ENCODE measurements around the gene GNA12.

Gene GNA12, protein sequence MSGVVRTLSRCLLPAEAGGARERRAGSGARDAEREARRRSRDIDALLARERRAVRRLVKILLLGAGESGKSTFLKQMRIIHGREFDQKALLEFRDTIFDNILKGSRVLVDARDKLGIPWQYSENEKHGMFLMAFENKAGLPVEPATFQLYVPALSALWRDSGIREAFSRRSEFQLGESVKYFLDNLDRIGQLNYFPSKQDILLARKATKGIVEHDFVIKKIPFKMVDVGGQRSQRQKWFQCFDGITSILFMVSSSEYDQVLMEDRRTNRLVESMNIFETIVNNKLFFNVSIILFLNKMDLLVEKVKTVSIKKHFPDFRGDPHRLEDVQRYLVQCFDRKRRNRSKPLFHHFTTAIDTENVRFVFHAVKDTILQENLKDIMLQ

DNA sequence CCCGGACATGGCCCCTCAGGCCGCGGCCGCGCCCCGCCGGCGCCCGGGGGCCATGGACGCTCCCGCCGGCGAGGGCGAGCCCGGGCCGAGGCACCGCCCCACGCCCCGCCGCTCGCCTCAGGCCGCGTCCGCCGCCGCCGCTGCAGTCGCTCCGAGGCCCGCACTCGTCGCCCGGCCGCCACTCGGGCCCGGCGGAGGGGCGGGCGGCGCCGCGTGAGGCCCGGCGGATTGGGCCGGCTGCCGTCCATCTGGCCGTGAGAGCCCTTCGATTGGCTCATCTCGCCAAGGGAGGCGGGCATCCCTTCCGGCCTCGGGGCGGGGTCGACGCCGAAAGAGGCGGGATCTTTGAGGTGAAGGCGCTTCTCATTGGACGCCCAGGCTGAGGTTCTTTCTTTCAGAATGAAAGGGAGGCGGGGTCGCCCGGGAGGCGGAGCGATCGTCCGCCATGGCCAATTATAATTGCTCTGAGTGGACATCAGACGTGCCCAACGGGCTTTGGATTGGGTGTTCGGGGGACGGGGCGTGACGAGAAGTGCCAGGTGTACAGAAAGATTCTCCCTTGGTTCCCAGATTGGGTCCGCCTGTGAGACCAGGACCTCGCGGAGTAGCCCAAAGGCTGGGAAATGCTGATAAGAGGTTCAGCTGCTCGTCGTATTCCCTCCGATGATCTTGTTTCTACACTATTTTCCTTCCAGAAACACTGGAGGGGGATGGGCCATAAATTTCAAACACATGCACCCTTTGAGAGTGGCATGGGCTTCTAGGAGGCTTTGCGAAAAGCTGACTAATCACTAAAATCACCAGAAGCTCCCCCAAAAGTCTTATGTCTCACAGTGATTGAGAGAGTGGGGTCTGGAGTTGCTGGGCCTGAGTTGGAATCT is at the start of gene GNA12:
Gene GNA12 (minus strand): TSS at position 156 of the 881 bp plus-strand sequence. CDS start 147 bp downstream, at position 9.
- peak; percentile 97 for DNase-seq

DNA sequence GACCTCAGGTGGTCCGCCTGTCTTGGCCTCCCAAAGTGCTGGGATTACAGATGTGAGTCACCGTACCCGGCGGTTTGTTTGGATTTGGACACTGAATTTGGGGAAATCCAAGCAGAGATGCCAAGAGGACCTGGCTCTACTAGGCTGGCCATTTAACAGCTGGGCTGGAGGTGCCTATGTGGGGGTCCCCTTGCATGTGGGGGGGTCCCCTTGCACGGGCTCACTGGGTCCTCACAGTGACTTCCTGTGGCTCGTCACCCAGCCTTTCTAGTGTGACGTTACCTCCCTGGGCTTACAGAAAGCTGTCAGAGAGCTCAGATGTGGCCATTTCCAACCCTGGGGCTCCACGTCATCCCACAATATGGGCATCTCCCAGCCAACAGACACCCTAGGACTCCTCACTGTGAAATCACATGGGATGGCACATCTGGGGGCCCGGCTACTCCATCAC is 49.3 kb upstream of the GNA12 start:
- DNase-seq = no peak

DNA sequence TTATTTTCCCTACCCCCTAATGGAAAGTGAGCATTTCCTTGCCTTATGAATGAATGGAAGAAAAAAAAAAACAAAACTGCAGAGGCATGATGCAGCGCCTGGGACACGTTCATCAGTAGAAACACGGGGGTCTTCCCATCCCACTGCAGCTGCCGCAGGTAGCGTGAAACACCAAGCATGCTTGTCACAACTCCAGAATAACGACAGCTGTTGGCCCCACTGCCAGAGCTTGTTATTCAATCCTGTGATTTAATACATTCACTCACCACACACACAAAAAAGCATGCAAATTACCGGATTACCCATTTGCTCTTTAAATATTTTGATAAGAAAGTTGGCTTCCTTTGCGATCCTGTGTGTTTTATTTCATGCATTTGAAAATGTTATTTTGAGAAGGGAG is 48.4 kb upstream of the GNA12 start:
- DNase-seq = no peak

DNA sequence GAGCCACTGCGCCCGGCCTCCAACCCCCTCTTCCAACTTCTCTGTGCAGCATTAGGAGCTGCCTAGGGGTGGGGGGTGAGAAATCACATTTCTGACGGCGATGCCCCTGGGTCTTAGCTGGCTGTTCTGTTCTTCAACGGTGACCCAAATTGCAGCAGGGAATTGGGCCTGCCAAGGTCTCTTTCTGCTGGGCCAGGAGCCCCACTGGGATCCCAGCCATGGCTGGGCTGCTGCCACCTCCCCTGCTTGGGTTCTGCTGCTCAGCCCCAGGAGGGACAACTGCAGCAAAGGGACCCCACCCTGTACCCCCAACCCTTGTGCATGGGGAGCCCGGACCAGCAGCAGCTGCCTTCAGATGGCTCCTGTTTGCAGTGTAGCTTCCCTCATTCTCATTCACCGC is 43.7 kb upstream of the GNA12 start:
- DNase-seq = no peak

DNA sequence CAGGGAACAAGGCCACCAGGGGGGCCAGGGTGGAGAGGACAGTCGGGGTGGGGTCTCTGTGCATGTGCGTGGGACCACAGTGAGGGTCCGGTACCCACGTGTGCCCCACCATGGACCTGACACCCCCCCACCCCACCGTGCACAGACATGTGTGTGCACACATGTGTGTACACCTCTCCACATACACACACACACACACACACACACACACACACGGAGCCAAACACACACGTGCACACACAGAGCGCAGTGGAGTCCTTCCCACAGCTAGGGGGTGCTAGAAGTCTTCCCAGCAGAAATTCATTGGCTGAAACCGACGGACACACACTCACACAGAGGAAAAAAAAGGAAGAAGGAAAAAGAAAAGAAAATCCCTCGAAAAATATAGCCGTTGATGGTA is 42.8 kb upstream of the GNA12 start:
- DNase-seq = peak; percentile 7

DNA sequence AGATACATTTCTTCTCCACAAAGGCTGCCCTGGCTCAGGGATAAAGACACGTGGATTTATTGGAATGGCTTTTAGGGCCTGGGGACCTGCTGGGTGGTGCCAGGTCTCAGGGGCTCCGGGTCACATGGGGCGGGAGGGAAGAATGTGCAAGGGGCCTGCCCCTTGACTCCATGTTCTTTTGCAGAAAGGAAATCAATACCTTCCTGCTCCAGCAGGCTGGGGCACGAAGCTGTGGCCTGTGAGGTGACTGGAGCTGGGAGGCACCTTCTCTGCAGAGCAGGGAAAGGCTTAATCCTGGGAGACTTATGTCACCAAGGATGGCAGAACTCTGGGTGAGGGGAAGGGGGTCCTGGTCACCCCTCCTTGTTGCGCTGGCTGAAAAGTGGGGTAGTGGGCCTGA is 42.3 kb upstream of the GNA12 start:
- no peak for DNase-seq

DNA sequence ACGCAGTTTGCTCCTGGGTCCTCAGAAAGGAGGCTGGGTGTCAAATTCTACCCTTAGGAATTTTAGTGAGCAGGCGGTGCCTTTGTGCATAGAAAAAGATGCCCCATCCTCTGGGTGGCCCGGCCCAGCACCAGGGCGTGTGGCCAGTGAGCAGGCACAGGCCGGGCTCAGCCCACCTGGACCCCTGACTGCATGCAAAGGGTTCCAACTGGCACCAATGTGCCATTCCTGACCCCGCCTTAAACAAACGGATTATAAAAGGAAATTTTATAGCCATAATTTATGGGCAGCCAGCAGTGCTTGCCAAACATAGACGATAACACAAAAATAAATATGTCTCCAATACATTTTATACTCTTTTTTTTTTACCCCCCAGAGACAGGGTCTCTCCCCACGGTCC is 40.1 kb upstream of the GNA12 start:
- DNase-seq = no peak

DNA sequence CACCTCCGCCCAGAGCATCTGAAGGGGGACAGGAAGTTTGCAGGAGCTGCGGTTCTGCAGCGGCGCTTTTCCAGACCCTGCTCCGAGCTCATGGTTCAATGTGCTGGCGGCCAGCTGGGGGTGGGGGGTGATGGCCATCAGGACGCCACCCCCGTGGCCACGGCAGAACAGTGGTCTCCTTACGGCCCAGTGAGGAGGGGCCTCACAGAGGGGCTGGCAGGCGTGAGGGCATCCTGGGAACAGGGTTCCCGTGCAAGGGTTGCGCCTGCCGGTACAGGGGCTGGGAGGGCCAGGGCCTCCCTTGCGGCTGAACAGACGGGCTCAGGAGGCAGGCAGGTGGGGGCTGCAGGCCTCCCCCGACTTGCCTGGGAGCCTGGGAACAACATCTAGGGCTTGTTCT is 39.0 kb upstream of the GNA12 start:
- no peak for DNase-seq

DNA sequence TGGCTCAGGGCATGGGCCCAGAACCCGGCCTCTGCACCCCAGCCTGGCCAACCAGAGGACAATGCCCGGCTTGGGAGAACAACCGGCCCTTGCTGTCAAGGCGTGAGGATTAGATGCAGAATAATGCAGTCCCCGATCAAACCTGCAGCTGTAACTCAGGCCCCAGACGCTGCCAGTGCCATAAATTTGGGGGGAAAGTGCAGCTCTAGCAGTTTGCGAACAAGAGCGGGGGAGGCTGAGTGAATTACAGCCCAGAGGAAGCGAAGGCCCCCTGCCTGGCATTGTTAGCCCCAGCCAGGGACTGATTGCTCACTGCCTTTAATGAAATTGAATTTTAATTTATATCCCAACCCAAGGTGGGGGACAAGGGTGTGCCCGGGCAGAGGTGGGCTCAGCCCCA is 38.0 kb upstream of the GNA12 start:
- no peak for DNase-seq

DNA sequence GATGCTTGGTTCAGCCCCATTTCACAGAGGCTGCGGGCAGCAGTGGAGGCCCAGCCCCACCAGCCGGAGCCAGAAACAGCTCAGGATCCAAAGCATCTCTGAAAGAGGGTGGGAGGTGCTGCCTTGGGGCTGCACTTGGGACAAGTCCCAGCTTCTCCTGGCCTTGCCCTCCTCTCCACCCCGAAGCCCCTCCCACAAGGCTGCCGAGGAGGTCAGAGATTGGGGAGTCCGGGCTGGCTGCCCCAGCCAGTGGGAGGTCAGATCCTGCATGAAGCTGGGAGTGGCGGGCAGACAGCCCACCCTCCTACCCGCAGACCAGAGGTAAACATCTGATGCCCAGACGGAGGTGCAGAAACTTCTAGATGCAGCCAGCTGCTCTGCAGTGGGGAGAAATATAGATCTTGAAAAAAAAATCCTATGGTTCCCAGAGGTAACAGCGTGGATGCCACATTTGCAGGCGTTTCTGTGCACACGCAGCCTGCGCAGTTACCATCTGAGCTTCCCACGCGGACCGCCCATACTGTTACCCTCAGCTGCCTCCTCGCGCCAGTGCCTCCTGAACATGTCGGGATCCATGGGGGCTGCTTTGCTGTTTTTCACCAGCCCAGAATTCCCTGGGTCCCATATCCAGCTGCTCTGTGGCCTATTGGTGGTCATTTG is 36.9 kb upstream of the GNA12 start:
- no peak for DNase-seq

DNA sequence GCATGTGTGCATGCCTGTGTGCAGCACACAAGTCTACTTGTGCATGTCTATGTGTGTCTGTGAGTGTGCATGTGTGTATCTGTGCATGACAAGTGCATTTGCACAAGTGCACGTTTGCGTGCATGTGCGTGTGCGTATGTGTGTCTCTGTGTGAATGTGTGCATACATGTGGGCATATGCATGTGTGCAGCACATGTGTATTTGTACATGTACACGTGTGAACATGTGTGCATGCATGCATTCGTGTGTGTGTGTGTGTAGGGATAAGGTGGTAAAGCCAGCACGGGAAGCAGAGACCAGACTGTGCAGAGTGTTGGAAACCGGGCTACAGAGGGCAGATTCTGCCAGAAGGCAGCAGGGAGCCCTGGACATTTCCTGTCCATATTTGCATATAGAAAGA is 35.9 kb upstream of the GNA12 start:
- no peak for DNase-seq

DNA sequence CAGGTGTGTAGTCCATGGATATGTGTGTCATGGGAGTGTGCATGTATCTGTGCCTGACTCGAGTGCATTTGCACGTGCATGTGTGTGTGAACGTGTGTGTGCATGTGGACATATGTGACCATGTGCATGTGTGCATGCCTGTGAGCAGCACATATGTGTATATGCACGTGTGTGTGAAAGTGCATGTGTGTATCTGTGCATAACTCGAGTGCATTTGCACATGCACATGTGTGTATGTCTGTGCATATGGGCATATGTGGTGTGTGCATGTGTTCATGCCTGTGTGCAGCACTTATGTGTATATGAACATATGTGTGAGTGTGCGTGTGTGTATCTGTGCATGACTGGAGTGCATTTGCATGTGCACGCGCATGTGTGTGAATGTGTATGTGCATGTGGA is 35.2 kb upstream of the GNA12 start:
- no peak for DNase-seq

DNA sequence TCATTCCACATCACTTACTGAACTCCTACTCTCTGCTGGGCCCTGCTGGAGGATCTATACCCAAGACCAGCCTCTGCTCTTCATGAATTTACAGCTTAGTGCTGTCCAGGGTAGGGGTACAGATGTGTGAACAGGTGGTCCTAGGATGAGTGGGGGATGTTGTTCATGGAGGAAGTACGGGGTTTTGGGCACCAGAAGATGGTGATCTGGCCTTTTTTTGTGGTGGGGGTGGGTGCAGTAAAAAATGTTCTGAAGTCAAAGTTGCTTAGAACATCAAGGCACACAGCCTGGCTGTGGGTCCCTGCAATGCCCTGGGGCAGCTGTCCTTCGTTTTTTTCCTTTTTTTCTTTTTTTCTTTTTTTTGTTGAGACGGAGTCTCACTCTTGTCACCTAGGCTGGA is 34.2 kb upstream of the GNA12 start:
- DNase-seq = no peak

DNA sequence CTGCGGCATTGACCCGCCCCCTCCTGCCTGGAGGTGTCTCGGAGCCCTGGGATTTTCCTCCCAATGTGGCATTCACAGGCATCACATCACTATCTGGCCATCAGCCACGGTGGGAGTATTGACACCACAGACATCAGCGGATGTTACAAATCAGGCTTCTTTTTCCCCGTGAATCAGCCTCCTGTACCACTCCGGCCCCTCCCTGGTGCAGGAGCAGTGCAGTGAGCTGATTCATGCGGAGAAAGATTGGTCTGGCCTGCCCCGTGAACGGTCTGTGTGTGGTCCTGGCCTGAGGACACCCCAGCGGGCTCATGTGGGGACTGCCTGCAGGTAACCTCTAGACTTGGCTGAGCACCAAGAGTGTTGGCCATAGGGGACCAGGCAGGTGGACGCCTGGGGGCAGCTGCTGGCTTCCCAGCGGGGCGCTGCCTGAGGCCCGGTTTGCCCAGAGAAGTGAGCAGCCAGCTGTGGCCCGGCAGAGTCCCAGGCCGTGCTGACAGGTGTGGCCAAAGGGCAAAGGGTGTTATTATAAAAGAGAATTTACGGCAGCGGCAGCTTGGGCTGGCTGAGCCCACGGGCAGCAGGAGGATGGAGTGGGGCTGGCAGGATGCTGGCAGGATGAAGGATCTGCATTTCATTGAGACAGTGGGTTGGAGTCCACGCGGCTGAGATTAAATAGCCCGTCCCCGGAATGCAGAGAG is 32.1 kb upstream of the GNA12 start:
- no peak for DNase-seq

DNA sequence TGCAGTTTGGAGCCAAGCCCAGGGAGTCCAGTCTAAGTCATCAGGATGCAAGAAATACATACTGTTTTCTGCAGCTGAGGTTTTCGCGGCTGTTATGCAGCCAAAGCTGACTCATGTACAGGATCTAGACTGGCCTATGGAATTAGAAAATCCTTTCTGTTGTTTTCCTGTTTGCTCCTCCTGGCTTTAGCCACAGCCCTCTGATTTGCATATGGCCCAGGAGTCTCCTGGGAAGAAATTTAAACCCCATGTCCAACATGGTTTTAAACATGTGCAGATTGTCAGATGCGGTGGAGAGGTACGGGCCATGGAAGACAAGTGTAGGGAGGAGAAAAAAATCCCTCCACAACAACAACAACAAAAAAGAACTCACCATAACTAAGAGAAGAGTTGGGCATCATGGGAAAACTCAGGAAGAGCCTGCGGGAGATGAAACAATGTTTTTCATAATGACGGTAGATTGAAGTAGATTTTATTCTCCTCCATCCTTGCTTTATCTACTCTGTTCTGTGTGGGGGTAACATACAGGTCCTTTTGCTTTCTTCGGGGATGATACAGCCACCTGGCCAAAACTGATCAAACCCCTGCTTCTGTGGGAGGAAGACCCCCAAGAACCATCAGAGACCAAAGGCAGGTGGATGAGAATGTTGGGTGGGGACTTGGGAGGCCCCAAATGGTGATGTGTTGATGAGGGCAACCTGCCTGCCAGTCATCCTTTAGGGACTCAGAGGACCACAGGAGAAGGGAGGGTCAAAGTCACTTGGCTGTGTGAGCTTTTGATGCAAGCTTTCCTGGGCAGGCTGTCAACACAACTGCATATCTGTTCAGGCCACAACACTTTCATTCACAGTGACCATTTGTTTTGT is 29.8 kb upstream of the GNA12 start:
- DNase-seq = peak; percentile 44

DNA sequence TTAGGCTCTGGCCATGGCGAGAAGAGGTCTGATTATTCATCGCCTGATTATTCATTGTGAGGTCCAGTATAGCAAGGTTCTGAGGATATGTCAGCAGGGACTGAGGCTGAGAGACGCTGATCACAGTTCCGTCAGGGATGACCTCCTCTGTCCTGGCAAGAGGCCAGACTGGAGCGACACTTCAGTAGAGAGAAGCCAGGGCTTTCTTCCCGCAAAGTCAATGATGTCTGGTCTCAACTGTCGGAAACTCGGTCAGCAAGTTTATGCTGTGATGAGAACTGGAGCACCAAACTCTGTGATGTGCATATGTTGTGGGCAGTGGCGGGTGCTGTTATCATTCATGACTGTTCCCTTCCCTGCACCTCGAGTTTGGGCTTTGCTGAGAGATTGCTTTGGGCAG is 29.0 kb upstream of the GNA12 start:
- DNase-seq = peak; percentile 78

DNA sequence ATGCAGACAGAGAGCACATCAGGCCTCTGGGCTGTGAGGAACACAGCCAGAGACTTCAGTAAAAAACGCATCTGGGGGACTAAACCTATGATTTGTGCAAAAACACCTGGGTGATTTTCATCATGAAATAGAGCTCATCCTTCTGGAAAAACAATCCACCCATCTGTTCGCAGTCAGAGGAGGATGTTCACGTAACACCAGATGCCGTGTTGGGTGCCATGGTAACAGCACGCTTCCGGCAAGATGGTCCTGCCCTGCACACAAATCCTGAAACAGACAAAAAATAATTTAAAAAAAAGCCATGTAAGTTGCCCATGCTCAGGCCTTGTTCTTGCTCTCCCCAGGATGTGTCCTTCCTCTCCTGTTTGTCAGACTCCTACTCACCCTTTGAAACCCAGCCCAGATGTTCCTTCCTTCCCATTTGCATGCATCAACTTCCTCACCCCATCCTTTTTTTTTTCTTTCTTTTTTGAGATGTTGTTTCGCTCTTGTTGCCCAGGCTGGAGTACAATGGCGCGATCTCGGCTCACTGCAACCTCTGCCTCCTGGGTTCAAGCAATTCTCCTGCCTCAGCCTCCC is 28.3 kb upstream of the GNA12 start:
- no peak for DNase-seq

DNA sequence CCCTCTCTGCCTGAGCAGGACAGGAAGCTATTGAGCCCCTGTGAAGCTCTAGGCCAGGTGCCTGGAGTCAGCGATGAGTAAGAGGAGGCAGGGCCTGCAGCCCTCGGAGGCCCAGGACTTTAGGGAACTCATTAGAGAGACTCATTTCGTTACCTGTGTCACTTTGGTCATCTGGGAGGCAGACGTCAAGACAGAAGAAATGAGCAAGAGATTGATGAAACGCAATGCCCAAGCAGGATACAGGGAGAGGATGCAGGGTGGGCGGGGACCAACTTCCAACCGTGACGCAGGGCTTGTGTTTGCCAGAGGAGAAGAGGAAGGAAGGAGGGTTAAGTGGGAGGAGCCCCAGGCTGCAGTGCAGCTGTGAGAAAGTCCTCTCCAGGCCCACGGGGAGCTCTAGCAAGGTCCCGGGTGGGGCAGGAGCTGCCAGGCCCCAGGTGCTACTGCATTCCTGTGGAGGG is 26.4 kb upstream of the GNA12 start:
- no peak for DNase-seq

DNA sequence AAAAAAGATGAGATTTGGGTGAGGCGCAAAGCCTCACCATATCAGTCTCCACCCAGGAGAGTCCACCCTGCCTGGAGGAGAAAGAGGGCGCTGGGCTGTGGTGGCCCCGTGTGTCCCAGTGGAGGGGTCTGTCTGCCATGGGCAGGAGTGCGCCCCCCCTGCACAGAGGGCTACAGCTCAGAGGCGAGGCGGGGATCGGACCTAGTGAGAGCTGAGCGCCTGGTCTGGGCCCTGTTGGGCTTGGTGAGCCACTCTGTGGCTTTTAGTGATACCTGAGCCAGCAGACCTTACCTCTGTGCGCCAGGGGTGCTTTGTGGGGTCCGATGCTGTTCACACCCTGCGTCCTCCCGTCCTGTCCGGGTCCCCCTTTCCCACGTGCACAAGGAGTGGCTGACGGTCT is 25.9 kb upstream of the GNA12 start:
- no peak for DNase-seq

DNA sequence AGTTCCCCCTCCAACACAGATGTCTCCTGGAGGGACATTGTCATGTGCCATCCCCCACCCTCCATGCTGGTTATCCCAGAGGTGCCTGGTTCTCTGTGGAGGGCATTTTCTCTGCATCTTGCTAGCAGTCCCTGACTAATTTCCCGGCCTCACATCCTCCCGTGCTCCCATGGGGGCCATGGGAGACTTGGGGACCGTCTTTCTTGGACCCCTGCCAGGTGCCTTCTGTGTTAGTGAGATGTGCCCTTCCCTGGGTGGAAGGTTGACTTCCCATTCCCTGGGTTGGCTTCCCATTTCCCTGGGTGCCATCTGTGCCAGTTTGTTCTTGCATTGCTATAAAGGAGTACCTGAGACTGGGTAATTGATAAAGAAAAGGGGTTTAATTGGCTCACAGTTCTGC is 22.5 kb upstream of the GNA12 start:
- no peak for DNase-seq

DNA sequence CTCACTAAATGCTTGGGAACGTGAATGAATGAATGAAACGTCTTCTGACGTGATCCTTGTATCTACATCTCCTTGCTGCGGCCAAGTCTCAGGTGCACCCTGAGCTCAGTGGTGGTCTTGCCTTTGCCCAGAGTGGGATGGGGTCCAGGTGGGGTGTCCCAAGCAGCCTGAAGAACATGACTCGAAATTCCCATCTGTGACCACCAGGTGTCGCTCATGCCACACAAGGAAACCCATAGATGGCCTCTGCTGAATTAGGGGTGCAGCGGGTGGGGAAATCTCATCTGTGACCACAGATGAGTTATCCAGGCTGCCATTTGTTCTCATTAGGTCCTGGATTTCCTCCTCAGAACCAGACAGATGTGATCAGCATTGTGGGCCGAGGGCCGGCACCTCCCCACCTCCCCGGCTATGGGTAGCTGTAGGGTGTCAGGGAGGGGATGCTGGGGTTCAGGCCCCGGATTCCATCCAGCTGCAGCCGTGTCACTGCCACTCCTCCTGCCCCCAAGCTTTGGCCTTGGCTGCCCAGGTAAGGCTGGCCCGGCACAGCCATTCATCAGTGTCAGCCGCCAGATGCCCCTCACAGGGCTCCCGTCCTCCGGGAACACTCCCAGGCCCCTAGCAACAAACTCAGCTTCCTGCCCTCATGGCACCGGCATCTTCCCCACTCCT is 21.0 kb upstream of the GNA12 start:
- peak; percentile 10 for DNase-seq
